Smooth muscle cell (in vitro differentiated cells): ENCODE data around the gene KRT6B. TPM values are rescaled to one million over a fixed set of nuclear protein-coding genes. Genes with fewer than 3 reads are reported as not detected.

ENCODE experiments used
- DNase-seq: peaks from one replicate; lab custom pipeline; 2025; ENCODE audit not compliant: unreplicated experiment; lab: John Stamatoyannopoulos, UW
- H2AFZ ChIP-seq: fragments of 200-600 bp; sonication (generic); 2 replicates; pipeline ENCODE4 v1.6.0; 2016; ENCODE audit warnings: antibody characterized with exemption, low read depth, mild to moderate bottlenecking
- H3F3A ChIP-seq: fragments of 200-600 bp; sonication (generic); 2 replicates; pipeline ENCODE4 v1.6.0; 2017; ENCODE audit warnings: antibody characterized with exemption, low read depth
- H3K27ac ChIP-seq: fragments of 200-600 bp; sonication (generic); 2 replicates; pipeline ENCODE4 v1.5.1; 2016; ENCODE audit warnings: low read depth, mild to moderate bottlenecking
- H3K27me3 ChIP-seq: fragments of 200-600 bp; sonication (generic); 2 replicates; pipeline ENCODE4 v1.6.1; 2016; ENCODE audit warnings: low read depth, mild to moderate bottlenecking
- H3K36me3 ChIP-seq: fragments of 200-600 bp; sonication (generic); 2 replicates; pipeline ENCODE4 v1.5.1; 2016; ENCODE audit warnings: low read depth
- H3K4me1 ChIP-seq: fragments of 200-600 bp; sonication (generic); 2 replicates; pipeline ENCODE4 v1.5.1; 2016; ENCODE audit warnings: low read depth
- H3K4me2 ChIP-seq: fragments of 200-600 bp; sonication (generic); 2 replicates; pipeline ENCODE4 v1.6.0; 2016; ENCODE audit warnings: mild to moderate bottlenecking
- H3K4me3 ChIP-seq: fragments of 200-600 bp; sonication (generic); 2 replicates; pipeline ENCODE4 v1.5.1; 2016; ENCODE audit warnings: mild to moderate bottlenecking
- H3K79me2 ChIP-seq: fragments of 200-600 bp; sonication (generic); 2 replicates; pipeline ENCODE4 v1.6.0; 2016; ENCODE audit warnings: low read depth, mild to moderate bottlenecking
- H3K9ac ChIP-seq: fragments of 200-600 bp; sonication (generic); 2 replicates; pipeline ENCODE4 v1.6.0; 2016; ENCODE audit warnings: low read depth
- H3K9me3 ChIP-seq: fragments of 200-600 bp; sonication (generic); replicated peaks from 2 replicates; pipeline ENCODE4 v1.5.1; 2016; ENCODE audit warnings: low read depth
- H4K20me1 ChIP-seq: fragments of 200-600 bp; sonication (generic); 2 replicates; pipeline ENCODE4 v1.6.0; 2016; ENCODE audit warnings: low read depth
- WGBS: methylation state at CpG from one replicate; pipeline ENCODE4 v1.1.7; 2016; ENCODE audit warnings: low lambda C conversion rate; 5-methylcytosine and 5-hydroxymethylcytosine counted together
- polyA plus RNA-seq: library from polyadenylated mRNA; unstranded; fragments of >200 nt; fragmentation: Nextera tagmentation; extraction: Ambion mirVana; gene quantifications from 2 replicates; pipeline ENCODE4 v1.2.1, GENCODE V29; 2016
- total RNA-seq: library from RNA; depleted of rRNA; stranded (reverse); fragments of >200 nt; gene quantifications from 2 replicates; pipeline ENCODE4 v1.2.3, GENCODE V29; 2014
- TF ChIP-seq, protein P1 (sequence below): fragments of 200-600 bp; sonication (generic); IDR thresholded peaks from 2 replicates; pipeline ENCODE4 v1.5.1; 2017; ENCODE audit warnings: borderline replicate concordance, mild to moderate bottlenecking, antibody characterized with exemption; ENCODE audit not compliant: insufficient read depth, poor library complexity, severe bottlenecking

Gene KRT6B
- total and polyA plus RNA-seq, 2 experiments from 2014 or later = 248 to 336 TPM

DNA sequence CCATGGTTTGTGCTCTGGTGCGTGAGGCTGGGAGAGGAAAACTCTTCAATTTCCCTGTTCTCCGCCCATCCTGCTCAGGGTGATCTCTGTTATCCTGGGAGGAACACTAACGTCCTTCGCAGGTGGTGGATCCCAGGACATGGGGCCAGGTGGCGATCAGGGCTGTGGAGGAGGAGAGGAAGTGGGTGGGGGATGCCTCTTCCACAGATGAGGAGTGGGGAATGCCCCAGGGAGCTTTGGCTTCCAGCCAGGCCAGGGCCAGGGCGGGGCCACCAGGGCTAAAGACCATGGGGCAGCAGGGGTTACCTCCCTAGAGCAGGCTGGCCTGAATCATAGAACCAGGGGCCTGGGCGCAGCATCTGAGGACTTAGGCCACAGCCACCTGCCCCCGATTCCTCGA lies 14.4 kb downstream of the KRT6B start:
- H3K9ac ChIP-seq = no peak overlapping the region
- H3K36me3 ChIP-seq = no peaks in the 10 kb centered on the region

DNA sequence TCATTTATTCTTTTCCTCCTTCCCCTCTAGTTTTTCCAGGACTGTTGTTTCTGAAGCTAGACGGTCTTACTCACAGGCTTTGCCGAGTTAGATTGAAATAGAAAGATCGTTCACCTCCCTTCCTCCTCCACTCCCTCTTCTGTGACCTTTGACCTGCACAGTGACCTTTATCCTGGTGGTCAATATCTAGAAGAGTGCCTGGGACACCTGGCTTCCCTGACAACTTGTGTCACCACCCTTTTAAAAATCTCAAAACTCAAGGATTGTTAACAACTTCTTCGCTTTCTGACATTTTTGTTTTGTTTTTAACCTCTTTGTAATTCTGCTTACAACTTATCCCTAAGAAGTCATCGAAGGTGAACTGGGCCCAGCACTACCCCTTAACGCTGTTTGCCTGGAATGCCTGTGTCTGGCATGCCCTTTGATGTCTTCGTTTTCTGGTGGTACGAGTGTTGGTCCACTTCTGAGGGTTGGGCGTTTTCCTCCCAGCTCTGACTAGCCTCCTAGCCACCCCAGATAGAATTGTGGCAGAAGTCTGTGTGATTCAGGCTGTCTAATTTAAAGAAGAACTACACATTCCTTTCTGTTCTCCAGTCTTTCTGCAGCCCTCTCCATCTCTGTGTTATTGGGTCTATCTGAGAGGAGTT lies 15.0 kb downstream of the KRT6B start:
- Histone ChIP-seq H3K4me1 (peaks cover 14% of the 10 kb centered on the region), H3K27ac (peak overlapping the region; percentile 15), H3K4me2 (no peak overlapping the region), H3K79me2 (no peaks in the 10 kb centered on the region), H3K27me3 (peaks cover 12% of the 10 kb centered on the region), H3K9me3 (no peaks in the 10 kb centered on the region), H2AFZ (no peak overlapping the region), H3F3A (peaks cover 11% of the 10 kb centered on the region), H3K36me3 (no peaks in the 10 kb centered on the region), H4K20me1 (no peaks in the 10 kb centered on the region), H3K9ac (no peak overlapping the region), H3K4me3 (no peak overlapping the region)
- TF ChIP-seq, protein P1, sequence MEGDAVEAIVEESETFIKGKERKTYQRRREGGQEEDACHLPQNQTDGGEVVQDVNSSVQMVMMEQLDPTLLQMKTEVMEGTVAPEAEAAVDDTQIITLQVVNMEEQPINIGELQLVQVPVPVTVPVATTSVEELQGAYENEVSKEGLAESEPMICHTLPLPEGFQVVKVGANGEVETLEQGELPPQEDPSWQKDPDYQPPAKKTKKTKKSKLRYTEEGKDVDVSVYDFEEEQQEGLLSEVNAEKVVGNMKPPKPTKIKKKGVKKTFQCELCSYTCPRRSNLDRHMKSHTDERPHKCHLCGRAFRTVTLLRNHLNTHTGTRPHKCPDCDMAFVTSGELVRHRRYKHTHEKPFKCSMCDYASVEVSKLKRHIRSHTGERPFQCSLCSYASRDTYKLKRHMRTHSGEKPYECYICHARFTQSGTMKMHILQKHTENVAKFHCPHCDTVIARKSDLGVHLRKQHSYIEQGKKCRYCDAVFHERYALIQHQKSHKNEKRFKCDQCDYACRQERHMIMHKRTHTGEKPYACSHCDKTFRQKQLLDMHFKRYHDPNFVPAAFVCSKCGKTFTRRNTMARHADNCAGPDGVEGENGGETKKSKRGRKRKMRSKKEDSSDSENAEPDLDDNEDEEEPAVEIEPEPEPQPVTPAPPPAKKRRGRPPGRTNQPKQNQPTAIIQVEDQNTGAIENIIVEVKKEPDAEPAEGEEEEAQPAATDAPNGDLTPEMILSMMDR = no peak
- 69% methylated on average over 9 of the region's 9 CpGs for WGBS
- DNase-seq = no peak

More for the DNA sequence above, 14.4 kb downstream of the KRT6B start:
- no peak overlapping the region for H3K4me2 ChIP-seq
- H2AFZ ChIP-seq = no peak overlapping the region
- no peak overlapping the region for H3K27ac ChIP-seq
- WGBS = 91% methylated on average over 9 of the region's 9 CpGs
- peaks cover 15% of the 10 kb centered on the region for H3F3A ChIP-seq
- no peaks in the 10 kb centered on the region for H3K79me2 ChIP-seq
- H3K9me3 ChIP-seq = no peaks in the 10 kb centered on the region
- no peak overlapping the region for H3K4me3 ChIP-seq
- TF ChIP-seq, protein P1 = no peak
- no peaks in the 10 kb centered on the region for H4K20me1 ChIP-seq
- H3K4me1 ChIP-seq = peaks cover 19% of the 10 kb centered on the region
- DNase-seq = no peak
- peaks cover 6% of the 10 kb centered on the region for H3K27me3 ChIP-seq

DNA sequence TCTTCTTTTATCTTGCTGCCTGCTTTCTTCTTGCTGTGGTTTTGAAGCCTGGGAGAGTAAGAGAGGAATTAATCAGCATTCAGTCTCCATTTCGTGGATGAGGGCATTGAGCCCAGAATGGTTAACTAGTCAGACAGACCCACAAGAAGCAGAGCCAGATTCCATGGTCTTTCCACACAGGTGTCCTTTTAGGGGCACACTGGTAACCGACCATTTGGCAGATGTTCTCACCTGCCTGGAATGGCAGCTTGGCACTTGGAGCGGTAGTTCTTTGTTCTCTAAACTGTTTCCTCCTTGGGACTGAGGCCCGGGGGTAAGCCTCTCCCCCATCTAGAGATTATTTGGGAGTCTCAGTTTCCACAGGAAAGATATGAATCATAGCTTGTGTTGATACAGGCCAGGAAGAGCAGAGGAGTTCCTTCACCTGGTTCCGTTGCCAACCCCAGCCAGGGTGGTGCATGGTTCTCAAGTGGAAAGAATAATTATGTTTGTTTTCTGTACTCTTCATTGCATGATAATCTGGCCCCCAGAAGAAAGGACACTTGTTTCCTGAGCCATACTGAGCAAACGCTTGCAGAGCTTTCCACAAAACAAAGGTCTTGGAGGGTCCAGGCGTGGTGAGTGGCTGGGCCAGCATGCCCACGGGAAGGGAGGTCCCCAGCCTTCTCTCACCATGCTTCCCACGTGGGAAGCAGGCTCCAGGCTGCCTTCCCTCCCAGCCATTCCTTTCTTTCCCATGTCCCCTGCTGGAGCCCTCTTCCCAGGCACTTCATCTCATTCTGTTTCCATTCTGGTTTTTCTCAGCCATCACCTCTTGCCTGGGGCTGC lies 15.7 kb downstream of the KRT6B start:
- Histone ChIP-seq H3K9ac (no peak overlapping the region), H3K4me3 (no peak overlapping the region), H3K36me3 (no peaks in the 10 kb centered on the region), H3K27me3 (peaks cover 19% of the 10 kb centered on the region), H3K79me2 (no peaks in the 10 kb centered on the region), H3K4me1 (peaks cover 6% of the 10 kb centered on the region), H3K4me2 (no peak overlapping the region), H3F3A (peaks cover 11% of the 10 kb centered on the region), H3K27ac (peak overlapping the region; percentile 1), H4K20me1 (no peaks in the 10 kb centered on the region), H3K9me3 (no peaks in the 10 kb centered on the region), H2AFZ (no peak overlapping the region)
- TF ChIP-seq, protein P1 = no peak
- WGBS = 55% methylated on average over 9 of the region's 9 CpGs
- no peak for DNase-seq
